ENCODE data around the gene WDR38. TPM values are rescaled to one million over a fixed set of nuclear protein-coding genes. Genes with fewer than 3 reads are reported as not detected.

Gene WDR38
- total RNA-seq, 1 donor, result not detected

- no peak for TF ChIP-seq CTCF (IDR thresholded peaks at IDR 0.05; ENCODE audit: insufficient read depth, low read depth, low read length)
- no peak for DNase-seq (ENCODE audit: low read depth)
- peak overlapping the region; percentile 85 for H3K4me3 ChIP-seq (ENCODE audit: low read depth, low read length)
These were observed 6.7 kb downstream of the WDR38 start for GRCh38 chr9:124859803-124860581.

- TF ChIP-seq CTCF (IDR thresholded peaks at IDR 0.05; ENCODE audit: insufficient read depth, low read depth, low read length), result no peak
- DNase-seq (ENCODE audit: low read depth), result no peak
- H3K4me3 ChIP-seq (ENCODE audit: low read depth, low read length), result peak overlapping the region; percentile 85
These were observed 7.5 kb downstream of the WDR38 start for GRCh38 chr9:124860582-124861341.

GRCh38 chr9:124861342-124862229 is 8.3 kb downstream of the WDR38 start, which contains the start of the genes ARPC5L and RPL35:
Gene ARPC5L (plus strand): TSS chr9:124862130. CDS start chr9:124869291, 7,161 bp downstream.
Gene RPL35 (minus strand): TSS chr9:124861957. CDS start chr9:124861912, 45 bp downstream.
- peak within 1 kb of the TSS; percentile 85 for H3K4me3 ChIP-seq (ENCODE audit: low read depth, low read length)
- peak; percentile 94 for DNase-seq (ENCODE audit: low read depth)
- peak; percentile 20 for TF ChIP-seq CTCF (IDR thresholded peaks at IDR 0.05; ENCODE audit: insufficient read depth, low read depth, low read length)

GRCh38 chr9:124863371-124863871 is 10.2 kb downstream of the WDR38 start:
- TF ChIP-seq CTCF (IDR thresholded peaks at IDR 0.05; ENCODE audit: insufficient read depth, low read depth, low read length), result no peak
- DNase-seq (ENCODE audit: low read depth), result no peak
- H3K4me3 ChIP-seq (ENCODE audit: low read depth, low read length), result no peak overlapping the region

- H3K4me3 ChIP-seq (ENCODE audit: low read depth, low read length), result peak overlapping the region; percentile 94
- peak; percentile 77 for DNase-seq (ENCODE audit: low read depth)
- TF ChIP-seq CTCF (IDR thresholded peaks at IDR 0.05; ENCODE audit: insufficient read depth, low read depth, low read length), result no peak
These were observed 15.5 kb downstream of the WDR38 start for GRCh38 chr9:124868511-124869465.

Measured in fibroblast of villous mesenchyme (primary cell).